ENCODE results near the gene ALOX15B.

The ALOX15B gene

GRCh38 chr17:8089728-8090127 lies 50.9 kb downstream of the ALOX15B start:
- peaks cover 41% of the 10 kb centered on the region; the same call in 1 of the 2 replicates for H3K27me3 ChIP-seq (ENCODE audit: control insufficient read depth, insufficient read depth, low read length)
- H3K9ac ChIP-seq (ENCODE audit: low read length), result no peak overlapping the region
- H3K4me3 ChIP-seq (ENCODE audit: low read depth, low read length), result no peak overlapping the region
- no peaks in the 10 kb centered on the region for H3K9me3 ChIP-seq (ENCODE audit: control insufficient read depth, insufficient read depth, low read depth, low read length)
- H3K27ac ChIP-seq (ENCODE audit: low read depth, low read length), result no peak overlapping the region
- no peaks in the 10 kb centered on the region for H3K4me1 ChIP-seq (ENCODE audit: control insufficient read depth, insufficient read depth, low read length)
- H3K36me3 ChIP-seq (ENCODE audit: control insufficient read depth, insufficient read depth, low read length), result no peaks in the 10 kb centered on the region

- no peak overlapping the region for H3K9ac ChIP-seq (ENCODE audit: low read length)
- H3K27me3 ChIP-seq (ENCODE audit: control insufficient read depth, insufficient read depth, low read length), result peaks cover 46% of the 10 kb centered on the region
- H3K27ac ChIP-seq (ENCODE audit: low read depth, low read length), result no peak overlapping the region
- no peak overlapping the region for H3K4me3 ChIP-seq (ENCODE audit: low read depth, low read length)
- no peaks in the 10 kb centered on the region for H3K9me3 ChIP-seq (ENCODE audit: control insufficient read depth, insufficient read depth, low read depth, low read length)
- no peaks in the 10 kb centered on the region for H3K4me1 ChIP-seq (ENCODE audit: control insufficient read depth, insufficient read depth, low read length)
- no peaks in the 10 kb centered on the region for H3K36me3 ChIP-seq (ENCODE audit: control insufficient read depth, insufficient read depth, low read length)
These were observed 52.3 kb downstream of the ALOX15B start for GRCh38 chr17:8091033-8091687.

GRCh38 chr17:8095361-8095760 lies 56.5 kb downstream of the ALOX15B start:
- H3K27me3 ChIP-seq (ENCODE audit: control insufficient read depth, insufficient read depth, low read length), result peaks cover 31% of the 10 kb centered on the region
- no peaks in the 10 kb centered on the region for H3K36me3 ChIP-seq (ENCODE audit: control insufficient read depth, insufficient read depth, low read length)
- no peaks in the 10 kb centered on the region for H3K4me1 ChIP-seq (ENCODE audit: control insufficient read depth, insufficient read depth, low read length)

GRCh38 chr17:8096541-8096940 lies 57.7 kb downstream of the ALOX15B start:
- Histone ChIP-seq H3K27me3 (ENCODE audit: control insufficient read depth, insufficient read depth, low read length) (peaks cover 31% of the 10 kb centered on the region), H3K36me3 (ENCODE audit: control insufficient read depth, insufficient read depth, low read length) (no peaks in the 10 kb centered on the region), H3K9me3 (ENCODE audit: control insufficient read depth, insufficient read depth, low read depth, low read length) (no peaks in the 10 kb centered on the region), H3K4me3 (ENCODE audit: low read depth, low read length) (no peak overlapping the region), H3K4me1 (ENCODE audit: control insufficient read depth, insufficient read depth, low read length) (no peaks in the 10 kb centered on the region), H3K27ac (ENCODE audit: low read depth, low read length) (no peak overlapping the region), H3K9ac (ENCODE audit: low read length) (no peak overlapping the region)

More at GRCh38 chr17:8095361-8095760, 56.5 kb downstream of the ALOX15B start:
- no peak overlapping the region for H3K9ac ChIP-seq (ENCODE audit: low read length)
- no peaks in the 10 kb centered on the region for H3K9me3 ChIP-seq (ENCODE audit: control insufficient read depth, insufficient read depth, low read depth, low read length)
- H3K4me3 ChIP-seq (ENCODE audit: low read depth, low read length), result no peak overlapping the region
- no peak overlapping the region for H3K27ac ChIP-seq (ENCODE audit: low read depth, low read length)
